Measurements from ENCODE around the gene MSRB3. TPM values are rescaled to one million over a fixed set of nuclear protein-coding genes. Genes with fewer than 3 reads are reported as not detected.
A peak's percentile ranks its signal among the peaks of the same experiment; 100 is the strongest.

The MSRB3 gene
- total and polyA plus RNA-seq, 2 of the 8 experiments (the other 6 are each of a cell fraction or from before 2014, with no cell fraction given) = 0.32 to 1.2 TPM

DNA sequence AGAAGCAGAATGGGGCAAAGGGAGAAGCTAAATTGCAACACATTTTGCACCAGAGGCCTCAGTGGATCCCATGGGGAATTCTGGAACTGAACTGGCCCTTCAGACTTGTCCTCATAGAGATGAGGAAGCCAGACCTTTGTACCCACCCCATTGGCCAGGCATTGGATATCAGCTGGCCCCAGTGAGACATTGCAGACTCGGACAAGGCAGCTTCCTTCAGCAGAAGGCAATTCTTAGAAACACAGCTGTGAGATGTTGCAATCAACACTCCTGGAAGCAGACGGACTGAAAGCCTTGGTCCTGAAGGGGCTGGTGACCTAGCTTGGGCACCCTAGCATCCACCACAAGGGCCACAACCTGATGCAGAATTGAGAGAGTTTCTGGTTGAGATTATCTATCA, 218.1 kb downstream of the MSRB3 start:
- Histone ChIP-seq H3K27me3 (replicated peaks in 1 of 4; ENCODE audit: control insufficient read depth in 3 of 4, extremely low read depth in 1 of 4, insufficient read depth in 3 of 4, low read length in 3 of 4) (no peaks in the 10 kb centered on the region), H2AFZ (ENCODE audit: low read length) (no peak overlapping the region), H3K9ac (replicated peaks in 1 of 4; ENCODE audit: extremely low read depth in 1 of 4, low read depth in 3 of 4, low read length in 3 of 4) (no peak overlapping the region), H3K36me3 (ENCODE audit: control insufficient read depth in 2 of 4, insufficient read depth in 4 of 4, low read length in 3 of 4) (no peaks in the 10 kb centered on the region), H3K18ac (ENCODE audit: extremely low read depth, low read length) (no peak overlapping the region), H3K4me2 (ENCODE audit: insufficient read depth in 1 of 2, low read depth in 2 of 2, low read length in 2 of 2) (no peak overlapping the region), H3K56ac (replicated peaks; ENCODE audit: insufficient read length, low read depth, low read length) (no peak overlapping the region), H4K20me1 (replicated peaks in 1 of 2; ENCODE audit: control insufficient read depth in 1 of 2, insufficient read depth in 2 of 2, low read length in 2 of 2) (no peaks in the 10 kb centered on the region), H4K8ac (ENCODE audit: extremely low read depth, insufficient read depth, low read length) (0 out of 2 replicates have a peak overlapping the region, but pooled peaks have one; percentile 14), H2BK15ac (ENCODE audit: low read length) (no peak overlapping the region), H2AK5ac (ENCODE audit: low read depth, low read length) (no peak overlapping the region), H3K4ac (replicated peaks; ENCODE audit: insufficient read length, low read depth, low read length) (no peak overlapping the region), H2BK5ac (ENCODE audit: low read depth, low read length) (no peak overlapping the region), H4K91ac (replicated peaks; ENCODE audit: insufficient read length, low read length) (no peak overlapping the region), H4K5ac (ENCODE audit: insufficient read length, low read depth, low read length) (no peak overlapping the region), H3K79me2 (ENCODE audit: control insufficient read depth in 1 of 2, insufficient read depth in 2 of 2, low read length in 2 of 2) (no peaks in the 10 kb centered on the region), H3K4me3 (ENCODE audit: extremely low read depth in 1 of 4, insufficient read depth in 2 of 4, low read depth in 3 of 4, low read length in 4 of 4) (no peak overlapping the region), H3K79me1 (ENCODE audit: low read depth, low read length) (no peaks in the 10 kb centered on the region), H3K14ac (ENCODE audit: insufficient read length) (no peak overlapping the region), H3K4me1 (replicated peaks in 1 of 4; ENCODE audit: control insufficient read depth in 3 of 4, insufficient read depth in 4 of 4, low read length in 3 of 4) (peaks cover 0 to 4% (median 2%) of the 10 kb centered on the region in 4 experiments; a peak in 2 of 7 replicates), H2BK120ac (replicated peaks; ENCODE audit: low read depth, low read length) (no peak overlapping the region), H2BK12ac (ENCODE audit: low read depth, low read length) (no peak overlapping the region), H3K23ac (ENCODE audit: insufficient read length) (no peak overlapping the region), H2BK20ac (ENCODE audit: low read length) (no peak overlapping the region), H3K9me3 (ENCODE audit: insufficient read depth in 2 of 2, low read depth in 1 of 2, low read length in 1 of 2) (no peaks in the 10 kb centered on the region), H3K23me2 (ENCODE audit: low read depth, low read length) (no peaks in the 10 kb centered on the region), H3K27ac (ENCODE audit: low read depth, low read length) (no peak overlapping the region)
- CTCF ChIA-PET (ENCODE audit: partially characterized antibody) = interaction anchor here (0.6 kb wide), 1 partner anchor 22 kb away, joined by 3 read pairs; no protein-coding TSS in a partner anchor
- DNase-seq (ENCODE audit: low read depth in 1 of 2, low spot score in 2 of 2) (no peak), FAIRE-seq (no peak)
- POLR2A ChIA-PET (ENCODE audit: partially characterized antibody) = no interaction called here
- WGBS, 2 experiments (ENCODE audit: extremely low coverage in 1 of 2, insufficient coverage in 1 of 2, insufficient read length in 1 of 2, insufficient replicate concordance in 2 of 2, low coverage in 1 of 2, low lambda C conversion rate in 2 of 2, missing lambda C conversion rate in 1 of 2) = 92% methylated on average over 2 of the region's 2 CpGs; no CpG with 5 or more reads in 1 of the 2 experiments
- TF ChIP-seq GABPA (IDR thresholded peaks at IDR 0.05; ENCODE audit: borderline replicate concordance, insufficient read depth, low read length) (no peak), KDM1A (IDR thresholded peaks at IDR 0.05; ENCODE audit: borderline replicate concordance, low read length) (no peak), SIN3A (conservative IDR thresholded peaks at IDR 0.05 in 1 of 2, IDR thresholded peaks at IDR 0.05 in 1 of 2; ENCODE audit: low read depth in 1 of 2, low read length in 2 of 2) (no peak), TAF1 (IDR thresholded peaks at IDR 0.05; ENCODE audit: low read depth, low read length) (no peak), RXRA (IDR thresholded peaks at IDR 0.05; ENCODE audit: insufficient read depth, low read depth, low read length) (no peak), RFX5 (IDR thresholded peaks at IDR 0.05; ENCODE audit: borderline replicate concordance, low read depth, low read length) (no peak), TBP (IDR thresholded peaks at IDR 0.05; ENCODE audit: low read depth, low read length) (no peak), FOSL1 (IDR thresholded peaks at IDR 0.05; ENCODE audit: insufficient read depth, low read depth, low read length) (no peak), PHF8 (conservative IDR thresholded peaks at IDR 0.05; ENCODE audit: low read depth, low read length) (no peak), ASH2L (IDR thresholded peaks at IDR 0.05; ENCODE audit: low read length) (no peak), CHD1 (IDR thresholded peaks at IDR 0.05; ENCODE audit: low read depth, low read length) (no peak), TEAD4 (IDR thresholded peaks at IDR 0.05; ENCODE audit: low read depth, low read length) (no peak)
- TF ChIP-seq, protein P1, sequence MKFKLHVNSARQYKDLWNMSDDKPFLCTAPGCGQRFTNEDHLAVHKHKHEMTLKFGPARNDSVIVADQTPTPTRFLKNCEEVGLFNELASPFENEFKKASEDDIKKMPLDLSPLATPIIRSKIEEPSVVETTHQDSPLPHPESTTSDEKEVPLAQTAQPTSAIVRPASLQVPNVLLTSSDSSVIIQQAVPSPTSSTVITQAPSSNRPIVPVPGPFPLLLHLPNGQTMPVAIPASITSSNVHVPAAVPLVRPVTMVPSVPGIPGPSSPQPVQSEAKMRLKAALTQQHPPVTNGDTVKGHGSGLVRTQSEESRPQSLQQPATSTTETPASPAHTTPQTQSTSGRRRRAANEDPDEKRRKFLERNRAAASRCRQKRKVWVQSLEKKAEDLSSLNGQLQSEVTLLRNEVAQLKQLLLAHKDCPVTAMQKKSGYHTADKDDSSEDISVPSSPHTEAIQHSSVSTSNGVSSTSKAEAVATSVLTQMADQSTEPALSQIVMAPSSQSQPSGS (IDR thresholded peaks at IDR 0.05; ENCODE audit: low read length) = no peak
